ENCODE measurements around the gene CFHR3.
"Not testable (repeated sequence)": the region's sequence is repeated elsewhere in the genome, so short reads cannot be mapped to it uniquely, and the experiment has no call there.

CFHR3 gene

GRCh38 chr1:196774603-196775002 lies at the start of gene CFHR3:
Gene CFHR3 (plus strand): TSS chr1:196774840. CDS start chr1:196774887, 47 bp downstream.
- H3K4me3 ChIP-seq (ENCODE audit: low read depth, low read length): no peak within 1 kb of the TSS

GRCh38 chr1:196732526-196732925 lies 42.1 kb upstream of the CFHR3 start:
- H3K4me3 ChIP-seq (ENCODE audit: low read depth, low read length): no peak overlapping the region

GRCh38 chr1:196733091-196733970 lies 41.3 kb upstream of the CFHR3 start:
- H3K4me3 ChIP-seq (ENCODE audit: low read depth, low read length): no peak overlapping the region

- H3K4me3 ChIP-seq (ENCODE audit: low read depth, low read length): no peak overlapping the region
Observed at GRCh38 chr1:196734006-196734405, 40.6 kb upstream of the CFHR3 start.

DNA sequence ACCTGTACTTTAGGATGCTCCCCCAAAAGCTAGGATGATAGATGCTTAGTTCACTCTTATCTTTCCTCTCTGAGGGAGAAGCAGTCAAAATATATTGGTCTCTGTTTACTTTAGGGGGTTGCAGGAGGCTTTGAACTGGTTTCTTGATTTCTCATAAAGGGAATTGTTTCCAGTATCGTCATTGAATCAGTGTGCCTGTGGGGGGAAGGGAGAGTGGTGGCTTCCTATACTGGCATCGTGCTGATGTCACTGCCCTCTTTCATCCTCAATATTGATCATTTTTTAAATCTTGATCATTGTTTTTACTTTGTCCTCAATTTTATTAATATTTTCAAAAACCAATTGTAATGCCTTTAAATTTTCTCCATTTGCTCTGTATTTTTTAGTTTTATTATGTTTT lies 40.2 kb upstream of the CFHR3 start:
- H3K4me3 ChIP-seq (ENCODE audit: low read depth, low read length): no peak overlapping the region

DNA sequence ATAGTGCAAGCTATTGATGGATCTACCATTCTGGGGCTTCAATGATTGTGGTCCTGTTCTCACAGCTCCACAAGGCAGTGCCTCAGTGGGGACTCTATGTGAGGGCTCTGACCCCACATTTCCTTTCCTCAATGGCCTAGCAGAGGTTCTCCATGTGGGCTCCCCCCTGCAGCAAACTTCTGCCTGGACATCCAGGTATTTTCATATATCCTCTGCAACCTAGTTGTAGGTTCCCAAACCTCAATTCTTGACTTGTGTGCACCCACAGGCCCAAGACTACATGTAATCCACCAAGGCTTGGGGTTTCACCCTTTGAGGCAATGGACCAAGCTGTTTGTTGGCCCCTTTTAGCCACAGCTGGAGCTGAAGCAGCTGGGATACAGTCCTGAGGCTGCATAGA lies 35.9 kb upstream of the CFHR3 start:
- H3K4me3 ChIP-seq (ENCODE audit: low read depth, low read length): no peak overlapping the region

- not testable (repeated sequence) for H3K4me3 ChIP-seq (ENCODE audit: low read depth, low read length)
Observed at GRCh38 chr1:196743244-196743643, 31.4 kb upstream of the CFHR3 start.

DNA sequence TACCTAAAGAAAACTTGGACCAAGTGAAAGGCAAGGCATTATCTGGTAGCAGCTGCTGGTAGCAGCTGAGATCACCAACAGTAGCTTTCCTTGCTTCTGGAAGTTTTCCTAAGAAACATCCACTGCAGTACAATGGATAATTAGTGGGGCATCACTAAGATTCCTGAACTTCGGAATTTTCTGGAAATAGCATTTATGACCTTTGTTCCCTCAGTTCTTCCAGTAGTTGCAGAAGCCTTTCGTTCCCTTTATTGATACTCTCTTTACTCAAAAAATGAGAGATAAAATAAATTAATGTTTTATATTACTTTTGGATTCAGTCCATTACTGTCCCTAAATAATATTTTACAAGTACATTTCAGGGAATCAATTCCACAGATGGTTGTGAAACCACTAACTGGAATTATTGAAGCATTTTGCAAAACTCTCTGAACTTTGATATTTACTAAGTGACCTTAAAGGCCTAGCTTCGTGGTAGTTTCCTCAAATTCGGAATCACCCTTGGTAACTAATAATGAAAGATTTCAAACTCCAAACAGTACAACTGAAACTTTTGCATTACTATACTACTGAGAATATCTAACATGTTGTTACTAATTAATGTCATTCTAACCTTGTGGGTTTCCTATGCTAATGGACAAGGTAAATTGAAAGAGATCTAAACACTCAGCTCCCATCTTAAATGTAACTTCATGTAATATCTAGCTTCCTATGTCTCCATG lies 9.5 kb upstream of the CFHR3 start:
- H3K4me3 ChIP-seq (ENCODE audit: low read depth, low read length): not testable (repeated sequence)

GRCh38 chr1:196769823-196770222 lies 4.8 kb upstream of the CFHR3 start:
- H3K4me3 ChIP-seq (ENCODE audit: low read depth, low read length): not testable (repeated sequence)

- H3K4me3 ChIP-seq (ENCODE audit: low read depth, low read length): no peak overlapping the region
Observed at GRCh38 chr1:196773713-196774112, 927 bp upstream of the CFHR3 start.

DNA sequence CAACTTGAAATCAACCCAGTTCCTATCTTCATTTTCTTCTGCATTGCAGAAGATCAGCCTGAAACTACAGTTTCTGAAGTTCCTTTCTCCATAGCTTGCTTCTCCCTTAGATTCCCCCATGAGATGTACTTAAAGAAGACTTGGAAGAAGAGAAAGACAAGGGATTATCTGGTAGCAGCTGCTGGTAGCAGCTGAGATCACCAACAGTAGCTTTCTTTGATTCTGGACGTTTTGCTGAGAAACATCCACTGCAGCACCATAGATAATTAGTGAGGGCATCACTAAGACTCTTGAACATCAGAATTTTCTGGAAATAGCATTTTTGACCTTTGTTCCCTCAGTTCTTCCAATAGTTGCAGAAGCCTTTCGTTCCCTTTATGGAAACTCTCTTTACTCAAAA lies 465 bp upstream of the CFHR3 start:
- H3K4me3 ChIP-seq (ENCODE audit: low read depth, low read length): no peak overlapping the region

DNA sequence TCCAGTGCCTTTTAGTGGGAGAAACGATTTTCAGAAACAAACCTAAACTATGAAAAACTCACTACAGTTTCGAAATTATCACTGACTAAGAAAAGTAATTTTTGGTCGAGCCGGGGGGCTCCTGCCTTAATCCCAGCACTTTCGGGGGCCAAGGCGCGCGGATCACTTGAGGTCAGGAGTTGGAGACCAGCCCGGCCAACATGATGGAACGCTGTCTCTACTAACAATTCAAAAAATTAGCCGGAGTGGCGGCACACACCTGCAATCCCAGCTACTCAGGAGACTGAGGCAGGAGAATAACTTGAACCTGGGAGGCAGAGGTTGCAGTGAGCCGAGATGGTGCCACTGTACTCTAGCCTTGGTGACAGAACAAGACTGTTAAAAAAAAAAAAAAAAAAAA lies 3.0 kb downstream of the CFHR3 start:
- H3K4me3 ChIP-seq (ENCODE audit: low read depth, low read length): no peak overlapping the region

DNA sequence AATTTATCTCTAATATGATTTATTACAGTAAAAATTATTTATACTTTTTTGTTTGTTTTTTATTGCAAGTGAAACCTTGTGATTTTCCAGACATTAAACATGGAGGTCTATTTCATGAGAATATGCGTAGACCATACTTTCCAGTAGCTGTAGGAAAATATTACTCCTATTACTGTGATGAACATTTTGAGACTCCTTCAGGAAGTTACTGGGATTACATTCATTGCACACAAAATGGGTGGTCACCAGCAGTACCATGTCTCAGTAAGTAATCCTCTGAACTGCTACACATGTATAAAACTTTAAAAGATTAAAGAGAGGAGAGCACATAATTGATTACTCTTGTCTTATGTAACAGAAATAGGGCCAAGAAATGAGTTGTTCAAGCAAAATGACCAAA lies 4.5 kb downstream of the CFHR3 start:
- no peak overlapping the region for H3K4me3 ChIP-seq (ENCODE audit: low read depth, low read length)

- H3K4me3 ChIP-seq (ENCODE audit: low read depth, low read length): not testable (repeated sequence)
Observed at GRCh38 chr1:196791252-196791651, 16.6 kb downstream of the CFHR3 start.

DNA sequence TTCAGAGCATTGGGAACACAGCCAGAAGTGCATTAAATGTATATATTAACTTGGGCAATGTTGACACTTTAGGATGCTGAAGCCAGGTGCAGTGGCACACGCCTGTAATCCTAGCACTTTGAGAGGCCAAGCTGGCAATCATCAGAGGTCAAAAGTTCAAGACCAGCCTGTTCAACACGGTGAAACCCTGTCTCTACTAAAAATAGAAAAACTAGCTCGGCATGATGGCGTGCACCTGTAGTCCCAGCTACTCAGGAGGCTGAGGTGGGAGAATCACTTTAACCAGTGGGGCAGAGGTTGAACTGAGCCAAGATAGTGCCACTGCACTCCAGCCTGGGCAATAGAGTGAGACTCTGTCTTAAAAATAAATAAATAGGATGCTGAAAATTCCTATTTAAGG lies 19.5 kb downstream of the CFHR3 start:
- H3K4me3 ChIP-seq (ENCODE audit: low read depth, low read length): not testable (repeated sequence)

DNA sequence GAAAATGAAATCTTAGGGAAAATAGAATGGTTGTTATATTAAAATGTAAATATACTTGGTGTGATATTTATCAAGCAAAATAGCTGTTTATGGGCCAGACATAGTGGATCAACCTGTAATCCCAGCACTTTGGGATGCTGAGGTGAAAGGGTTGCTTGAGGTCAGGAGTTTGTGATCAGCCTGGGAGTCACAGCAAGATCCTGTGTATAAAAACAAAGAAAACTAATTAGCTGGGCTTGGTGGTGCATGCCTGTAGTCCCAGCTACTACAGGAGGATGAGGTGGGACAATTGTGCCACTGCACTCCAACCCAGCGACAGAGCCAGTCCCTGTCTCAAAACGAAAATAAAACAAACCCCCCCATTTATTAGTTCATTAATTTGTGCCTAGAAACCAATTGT lies 23.3 kb downstream of the CFHR3 start:
- no peak overlapping the region for H3K4me3 ChIP-seq (ENCODE audit: low read depth, low read length)

DNA sequence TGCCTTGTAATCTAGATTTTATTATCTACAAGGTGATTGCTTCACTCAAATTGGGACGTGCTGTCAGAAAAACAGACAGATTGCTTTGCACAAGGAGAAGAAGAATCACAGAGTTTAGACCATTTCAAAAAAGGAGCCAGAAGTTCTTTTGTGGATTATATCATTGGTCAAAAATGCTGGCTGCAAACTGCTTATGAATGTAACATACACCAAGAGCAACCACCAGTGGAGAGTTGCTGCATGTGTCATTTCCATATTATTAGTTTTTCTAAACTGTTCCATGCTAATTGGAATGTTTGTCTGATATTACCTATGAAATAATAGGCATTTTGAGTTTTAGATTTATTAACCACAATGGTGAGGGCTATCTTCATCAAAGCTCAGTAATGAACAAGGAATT lies 27.3 kb downstream of the CFHR3 start:
- H3K4me3 ChIP-seq (ENCODE audit: low read depth, low read length): not testable (repeated sequence)

- H3K4me3 ChIP-seq (ENCODE audit: low read depth, low read length): no peak overlapping the region
Observed at GRCh38 chr1:196808529-196809235, 34.0 kb downstream of the CFHR3 start.

DNA sequence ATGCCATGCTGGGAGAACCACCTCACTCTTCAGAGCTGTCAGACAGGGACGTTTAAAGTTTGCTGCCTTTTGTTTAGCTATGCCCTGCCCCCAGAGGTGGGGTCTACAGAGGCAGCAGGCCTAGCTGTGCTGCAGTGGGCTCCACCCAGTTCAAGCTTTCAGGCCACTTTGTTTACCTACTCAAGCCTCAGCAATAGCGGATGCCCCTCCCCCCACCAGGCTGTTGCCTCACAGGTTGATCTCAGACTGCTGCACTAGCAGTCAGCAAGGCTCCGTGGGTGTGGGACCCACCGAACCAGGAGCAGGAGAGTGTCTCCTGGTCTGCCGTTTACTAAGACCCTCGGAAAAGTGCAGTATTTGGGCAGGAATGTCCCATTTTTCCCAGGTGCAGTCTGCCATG lies 42.8 kb downstream of the CFHR3 start:
- H3K4me3 ChIP-seq (ENCODE audit: low read depth, low read length): not testable (repeated sequence)

DNA sequence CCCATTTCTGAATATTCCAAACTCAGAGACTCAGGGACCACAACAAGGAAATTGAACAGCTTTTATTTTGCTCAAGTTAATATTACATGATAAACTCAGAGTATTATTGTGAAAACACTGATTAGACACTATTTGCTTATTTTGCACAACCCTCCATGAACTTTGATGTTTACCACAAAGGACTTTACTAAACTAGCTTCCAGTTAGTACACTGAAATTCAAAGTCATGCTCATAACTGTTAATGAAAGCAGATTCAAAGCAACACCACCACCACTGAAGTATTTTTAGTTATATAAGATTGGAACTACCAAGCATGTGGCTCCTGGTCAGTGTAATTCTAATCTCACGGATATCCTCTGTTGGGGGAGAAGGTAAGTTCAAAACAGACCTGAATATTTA lies 44.9 kb downstream of the CFHR3 start, which contains the start of gene CFHR1:
CFHR1 (plus strand) TSS at position 201 of the 400 bp plus-strand sequence; CDS start at position 315, 114 bp downstream.
- H3K4me3 ChIP-seq (ENCODE audit: low read depth, low read length): not testable (repeated sequence)

DNA sequence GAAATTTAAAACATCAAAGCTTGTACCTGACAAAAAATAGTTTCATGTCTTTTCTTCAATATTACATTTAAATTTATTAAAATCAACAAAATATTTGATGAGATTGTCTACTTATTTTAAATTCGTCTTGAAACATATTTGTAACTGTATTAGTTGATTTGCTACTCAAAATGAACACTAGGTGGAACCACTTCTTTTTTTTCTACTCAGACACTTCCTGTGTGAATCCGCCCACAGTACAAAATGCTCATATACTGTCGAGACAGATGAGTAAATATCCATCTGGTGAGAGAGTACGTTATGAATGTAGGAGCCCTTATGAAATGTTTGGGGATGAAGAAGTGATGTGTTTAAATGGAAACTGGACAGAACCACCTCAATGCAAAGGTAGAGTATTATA lies 53.2 kb downstream of the CFHR3 start:
- H3K4me3 ChIP-seq (ENCODE audit: low read depth, low read length): not testable (repeated sequence)
